Right lobe of liver (tissue), 6 donors: ENCODE data around the gene PALMD. TPM values are rescaled to one million over a fixed set of nuclear protein-coding genes. Genes with fewer than 3 reads are reported as not detected.

Source experiments
- ATAC-seq, 4 donors: fragments of 200-7000 bp; cut with Tn5 transposase; one replicate each; pipeline ENCODE4 v1.9.1; 2020; ENCODE audit warnings: mild to moderate bottlenecking in 4 of 4, moderate library complexity in 4 of 4
- DNase-seq, 3 donors: peaks; one replicate each; pipeline ENCODE4 v3.0.0-alpha.2; 2020
- H3K27ac ChIP-seq, 3 donors: fragments of 200-600 bp; one replicate each; pipeline ENCODE4 v1.8.0; 2022
- H3K27me3 ChIP-seq, 2 donors: fragments of 200-600 bp; one replicate each; pipeline ENCODE4 v1.8.0; 2022
- H3K36me3 ChIP-seq, 4 donors: fragments of 200-600 bp; sonication (generic) in 1 of 4; one replicate each; pipeline versions ENCODE4 v1.5.1 to v1.8.0; 2017 to 2022; ENCODE audit warnings: control low read depth in 1 of 4
- H3K4me1 ChIP-seq, 4 donors: fragments of 200-600 bp; sonication (generic) in 1 of 4; one replicate each; pipeline versions ENCODE4 v1.5.1 to v1.8.0; 2017 to 2022; ENCODE audit warnings: control low read depth in 1 of 4
- H3K4me3 ChIP-seq, 3 donors: fragments of 200-600 bp; one replicate each; pipeline ENCODE4 v1.8.0; 2022
- H3K9me3 ChIP-seq, 4 donors: fragments of 200-600 bp; sonication (generic) in 1 of 4; one replicate each; pipeline versions ENCODE4 v1.5.1 to v1.8.0; 2017 to 2022; ENCODE audit warnings: control low read depth in 1 of 4
- POLR2A ChIP-seq: fragments of 450-650 bp; IDR thresholded peaks from one replicate; pipeline ENCODE4 v1.6.1; 2017; ENCODE audit warnings: antibody characterized with exemption, mild to moderate bottlenecking
- WGBS: methylation state at CpG from one replicate; pipeline ENCODE4 v1.1.6; 2018; ENCODE audit warnings: low coverage, low lambda C conversion rate; ENCODE audit not compliant: insufficient coverage; ENCODE audit errors: missing lambda C conversion rate; 5-methylcytosine and 5-hydroxymethylcytosine counted together
- intact Hi-C, 2 donors: fragments of 100-400 bp; cut with DNase I; formaldehyde crosslinking; loops; one replicate each; pipeline versions ENCODE4 v1.11.2 to v1.14.1; 2022
- total RNA-seq, 6 experiments: library from RNA; depleted of rRNA in 2 of 6; stranded (reverse); fragments of >200 nt in 2 of 6; fragmentation: NEBNext Ultra II Directional in 3 of 6; extraction: Animal tissue kit (Norgen Biotek cat#: 25700) in 3 of 6; gene quantifications; one replicate each; pipeline versions ENCODE4 v1.1.0 to v1.2.4, GENCODE V29; 2016 to 2023
- TF ChIP-seq, protein P1 (sequence below), 4 donors: fragments of 200-600 bp in 3 of 4; fragments of 450-650 bp in 1 of 4; IDR thresholded peaks; one replicate each; pipeline versions ENCODE4 v1.5.1 to v1.8.0; 2016 to 2022; ENCODE audit warnings: antibody characterized with exemption in 4 of 4, mild to moderate bottlenecking in 2 of 4
- donor health status: DM: no; HTN: yes; CAD: no.
- donor health status: DM: no; HTN: no; CAD: no.
- donor health status: DM: no; HTN: no; CAD: no.
- donor health status: DM: no; HTN: yes; CAD: no.
- donor health status: DM: no; HTN: yes; CAD: no.

The PALMD gene
- total RNA-seq, 6 experiments from 2014 or later, result 15.0 to 21.1 (median 18.2) TPM

- DNase-seq (no peak), ATAC-seq (no peak)
- no peaks in the 10 kb centered on the region for H3K36me3 ChIP-seq
- H3K4me1 ChIP-seq, result peaks cover 0 to 8% (median 0%) of the 10 kb centered on the region in 4 donors
- WGBS, result 88% methylated on average over 2 of the region's 2 CpGs
- intact Hi-C loops, result no loop called here
- H3K27ac ChIP-seq, result no peak overlapping the region
- no peak overlapping the region for H3K4me3 ChIP-seq
- no peaks in the 10 kb centered on the region for H3K27me3 ChIP-seq
- H3K9me3 ChIP-seq, result no peaks in the 10 kb centered on the region
- TF ChIP-seq, protein P1, sequence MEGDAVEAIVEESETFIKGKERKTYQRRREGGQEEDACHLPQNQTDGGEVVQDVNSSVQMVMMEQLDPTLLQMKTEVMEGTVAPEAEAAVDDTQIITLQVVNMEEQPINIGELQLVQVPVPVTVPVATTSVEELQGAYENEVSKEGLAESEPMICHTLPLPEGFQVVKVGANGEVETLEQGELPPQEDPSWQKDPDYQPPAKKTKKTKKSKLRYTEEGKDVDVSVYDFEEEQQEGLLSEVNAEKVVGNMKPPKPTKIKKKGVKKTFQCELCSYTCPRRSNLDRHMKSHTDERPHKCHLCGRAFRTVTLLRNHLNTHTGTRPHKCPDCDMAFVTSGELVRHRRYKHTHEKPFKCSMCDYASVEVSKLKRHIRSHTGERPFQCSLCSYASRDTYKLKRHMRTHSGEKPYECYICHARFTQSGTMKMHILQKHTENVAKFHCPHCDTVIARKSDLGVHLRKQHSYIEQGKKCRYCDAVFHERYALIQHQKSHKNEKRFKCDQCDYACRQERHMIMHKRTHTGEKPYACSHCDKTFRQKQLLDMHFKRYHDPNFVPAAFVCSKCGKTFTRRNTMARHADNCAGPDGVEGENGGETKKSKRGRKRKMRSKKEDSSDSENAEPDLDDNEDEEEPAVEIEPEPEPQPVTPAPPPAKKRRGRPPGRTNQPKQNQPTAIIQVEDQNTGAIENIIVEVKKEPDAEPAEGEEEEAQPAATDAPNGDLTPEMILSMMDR (IDR thresholded peaks at IDR 0.05), result no peak
- TF ChIP-seq POLR2A, result no peak
These were observed 9.2 kb upstream of the PALMD start for GRCh38 chr1:99636647-99637175.

GRCh38 chr1:99638853-99639252 lies 7.1 kb upstream of the PALMD start:
- Histone ChIP-seq H3K4me3 (no peak overlapping the region), H3K36me3 (no peaks in the 10 kb centered on the region), H3K27ac (no peak overlapping the region), H3K4me1 (peaks cover 0 to 8% (median 0%) of the 10 kb centered on the region in 4 donors), H3K9me3 (no peaks in the 10 kb centered on the region), H3K27me3 (no peaks in the 10 kb centered on the region)
- ATAC-seq, result no peak
- WGBS, result 73% methylated on average over 3 of the region's 3 CpGs
- no peak for DNase-seq
- intact Hi-C loops, result no loop called here
- TF ChIP-seq, protein P1 (IDR thresholded peaks at IDR 0.05), result no peak
- TF ChIP-seq POLR2A, result no peak

DNA sequence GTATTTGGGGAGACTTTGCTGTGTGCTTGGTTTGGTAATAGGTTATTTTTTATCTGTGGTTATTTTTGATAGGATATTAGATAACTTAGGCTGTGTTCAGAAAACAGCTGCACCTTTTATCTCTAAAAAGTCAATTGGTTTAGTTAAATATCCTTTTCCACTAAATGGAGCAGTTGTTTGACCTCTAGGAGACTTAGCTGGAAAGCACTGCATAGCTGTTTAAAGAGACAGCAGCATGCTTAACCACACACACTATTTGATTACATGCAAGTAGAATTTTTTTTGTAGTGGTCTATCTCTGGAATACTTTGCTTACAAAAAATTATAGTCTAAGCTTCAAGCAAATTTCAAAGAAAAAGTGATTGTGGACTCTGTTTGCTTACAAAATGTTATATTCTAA lies 6.5 kb upstream of the PALMD start:
- no peaks in the 10 kb centered on the region for H3K27me3 ChIP-seq
- ATAC-seq, result peak in 3 of 4 donors; percentile 30 to 75 (median 41)
- TF ChIP-seq POLR2A, result no peak
- TF ChIP-seq, protein P1 (IDR thresholded peaks at IDR 0.05), result no peak

DNA sequence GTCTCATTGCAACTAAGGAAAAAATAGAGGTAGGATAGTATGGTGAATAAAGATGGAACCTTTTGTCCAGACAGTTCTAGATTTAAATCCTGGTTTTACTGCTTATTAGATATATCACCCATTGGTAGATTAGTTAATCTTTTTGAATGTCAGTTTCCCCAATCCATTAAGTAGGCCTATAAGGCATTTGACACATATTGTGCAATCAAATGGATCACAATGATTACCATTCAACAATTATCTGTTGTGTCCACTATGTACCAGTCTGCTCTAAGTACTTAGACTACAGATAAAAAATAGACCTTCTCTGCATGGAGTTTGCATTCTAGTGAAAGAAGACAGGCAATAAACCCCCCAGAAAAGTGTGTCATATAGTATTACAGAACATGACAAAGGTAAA lies 6.0 kb upstream of the PALMD start:
- TF ChIP-seq, protein P1 (IDR thresholded peaks at IDR 0.05), result no peak
- no peak for TF ChIP-seq POLR2A
- Histone ChIP-seq H3K9me3 (no peaks in the 10 kb centered on the region), H3K4me3 (no peak overlapping the region), H3K4me1 (peaks cover 0 to 16% (median 4%) of the 10 kb centered on the region in 4 donors), H3K27ac (no peak overlapping the region), H3K27me3 (no peaks in the 10 kb centered on the region), H3K36me3 (no peaks in the 10 kb centered on the region)
- ATAC-seq (no peak), DNase-seq (no peak)
- intact Hi-C loops, result no loop called here

More for the DNA sequence above, 6.5 kb upstream of the PALMD start:
- no peak overlapping the region for H3K27ac ChIP-seq
- DNase-seq, result no peak
- peaks cover 0 to 10% (median 2%) of the 10 kb centered on the region in 4 donors for H3K4me1 ChIP-seq
- no peaks in the 10 kb centered on the region for H3K9me3 ChIP-seq
- no peak overlapping the region for H3K4me3 ChIP-seq
- H3K36me3 ChIP-seq, result no peaks in the 10 kb centered on the region
- intact Hi-C loops, result no loop called here

DNA sequence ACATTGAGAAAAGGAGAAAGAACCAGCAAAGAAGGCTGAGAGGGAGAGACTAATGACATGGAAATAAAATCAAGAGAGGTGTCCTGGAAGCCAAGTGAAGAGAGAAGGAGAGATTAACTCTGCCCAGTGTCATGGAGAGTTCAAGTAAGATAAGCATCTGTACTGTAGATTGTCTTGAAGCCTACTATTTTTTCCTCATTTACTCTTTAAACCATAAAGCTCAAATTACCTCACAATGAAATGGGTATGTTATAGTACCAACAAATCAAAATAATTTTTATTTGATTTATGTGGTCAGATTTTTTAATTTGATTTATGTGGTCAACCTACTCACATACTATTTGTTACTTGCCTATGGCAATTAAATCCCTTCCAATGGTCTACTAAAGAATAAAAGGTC lies 5.2 kb upstream of the PALMD start:
- no peaks in the 10 kb centered on the region for H3K27me3 ChIP-seq
- no peaks in the 10 kb centered on the region for H3K9me3 ChIP-seq
- intact Hi-C loops, result no loop called here
- no peaks in the 10 kb centered on the region for H3K36me3 ChIP-seq
- no peak overlapping the region for H3K4me3 ChIP-seq
- TF ChIP-seq, protein P1 (IDR thresholded peaks at IDR 0.05), result no peak
- no peak for TF ChIP-seq POLR2A
- no peak overlapping the region for H3K27ac ChIP-seq
- DNase-seq (no peak), ATAC-seq (no peak)
- H3K4me1 ChIP-seq, result peaks cover 0 to 17% (median 6%) of the 10 kb centered on the region in 4 donors
